SU-DHL-6 (cell line): ENCODE results near the gene DNAJA2.

Experiments
- H2AFZ ChIP-seq: fragments of 200-600 bp; sonication (generic); 2 replicates; pipeline ENCODE4 v1.6.1; 2014; ENCODE audit warnings: low read depth, mild to moderate bottlenecking, moderate library complexity, mixed read lengths, antibody characterized with exemption, low read length; ENCODE audit not compliant: severe bottlenecking
- H3F3A ChIP-seq: fragments of 200-600 bp; shearing (Covaris generic); 2 replicates; pipeline ENCODE4 v1.6.0; 2016; ENCODE audit warnings: antibody characterized with exemption, mild to moderate bottlenecking; ENCODE audit not compliant: insufficient read depth
- H3K27ac ChIP-seq: fragments of 200-600 bp; sonication (generic); 2 replicates; pipeline ENCODE4 v1.5.1; 2016; ENCODE audit warnings: low read depth, mild to moderate bottlenecking, low read length, moderate library complexity, mixed read lengths
- H3K27me3 ChIP-seq: fragments of 200-600 bp; sonication (generic), shearing (Covaris generic); 2 replicates; pipeline ENCODE4 v1.6.0; 2014; ENCODE audit warnings: mild to moderate bottlenecking, low read length
- H3K36me3 ChIP-seq: fragments of 200-600 bp; sonication (generic); 2 replicates; pipeline ENCODE4 v1.6.1; 2014; ENCODE audit warnings: mild to moderate bottlenecking, low read length, mixed read lengths
- H3K4me2 ChIP-seq: fragments of 300-600, 200-600 bp; shearing (Covaris generic), sonication (generic); 2 replicates; pipeline ENCODE4 v1.6.0; 2014; ENCODE audit warnings: low read length, low read depth, mild to moderate bottlenecking; ENCODE audit not compliant: poor library complexity, severe bottlenecking
- H3K4me3 ChIP-seq: fragments of 200-600 bp; sonication (generic); 2 replicates; pipeline ENCODE4 v1.5.1; 2014; ENCODE audit warnings: antibody characterized with exemption, low read length, mild to moderate bottlenecking, mixed read lengths; ENCODE audit not compliant: insufficient read depth, poor library complexity, severe bottlenecking
- H3K79me2 ChIP-seq: fragments of 200-600 bp; sonication (generic); 2 replicates; pipeline ENCODE4 v1.6.1; 2014; ENCODE audit warnings: mild to moderate bottlenecking, low read length, moderate library complexity; ENCODE audit not compliant: insufficient read depth
- H3K9ac ChIP-seq: fragments of 200-600 bp; sonication (generic); 2 replicates; pipeline ENCODE4 v1.7.0; 2014; ENCODE audit warnings: mild to moderate bottlenecking, low read length
- H3K9me2 ChIP-seq: fragments of 200-600 bp; sonication (generic); replicated peaks from 2 replicates; pipeline ENCODE4 v1.6.1; 2014; ENCODE audit warnings: low read length; ENCODE audit not compliant: insufficient read depth
- H3K9me3 ChIP-seq: fragments of 200-600 bp; sonication (generic); 2 replicates; pipeline ENCODE4 v1.6.1; 2014; ENCODE audit warnings: low read length, mixed read lengths; ENCODE audit not compliant: insufficient read depth
- H4K20me1 ChIP-seq: fragments of 200-600 bp; sonication (generic); 2 replicates; pipeline ENCODE4 v1.6.1; 2014; ENCODE audit warnings: low read depth, mild to moderate bottlenecking, antibody characterized with exemption, low read length, moderate library complexity, mixed read lengths
- CTCF ChIP-seq: fragments of 200-600 bp; sonication (generic); IDR thresholded peaks from one replicate; pipeline ENCODE4 v1.5.1; 2017; ENCODE audit warnings: antibody characterized with exemption, mild to moderate bottlenecking, low read length, moderate library complexity; ENCODE audit not compliant: insufficient read depth, poor library complexity, severe bottlenecking
- EZH2phosphoT487 ChIP-seq: fragments of 200-600 bp; sonication (generic), shearing (Covaris generic); conservative IDR thresholded peaks from 2 replicates; pipeline ENCODE4 v1.6.1; 2018; ENCODE audit warnings: mild to moderate bottlenecking, antibody characterized with exemption, low read length, moderate library complexity, mixed read lengths

The DNAJA2 gene

GRCh38 chr16:46914556-46915201, 58.8 kb downstream of the DNAJA2 start:
- H3K79me2 ChIP-seq: no peaks in the 10 kb centered on the region
- H3K9ac ChIP-seq: no peak overlapping the region
- H3K27me3 ChIP-seq: no peaks in the 10 kb centered on the region
- no peak overlapping the region for H3K4me2 ChIP-seq
- H3F3A ChIP-seq: no peaks in the 10 kb centered on the region
- no peaks in the 10 kb centered on the region; the same call in 1 of the 2 replicates for H3K36me3 ChIP-seq
- H3K9me3 ChIP-seq: no peaks in the 10 kb centered on the region
- H4K20me1 ChIP-seq: no peaks in the 10 kb centered on the region
- H3K27ac ChIP-seq: no peak overlapping the region
- no peak overlapping the region for H3K4me3 ChIP-seq
- no peak overlapping the region for H2AFZ ChIP-seq
- no peak for TF ChIP-seq CTCF
- TF ChIP-seq EZH2phosphoT487: no peak
- H3K9me2 ChIP-seq: no peaks in the 10 kb centered on the region

GRCh38 chr16:46911650-46912049, 61.8 kb downstream of the DNAJA2 start:
- H3K4me3 ChIP-seq: no peak overlapping the region
- H3K36me3 ChIP-seq: no peaks in the 10 kb centered on the region; the same call in 1 of the 2 replicates
- no peaks in the 10 kb centered on the region for H3K9me3 ChIP-seq
- no peak overlapping the region for H2AFZ ChIP-seq
- no peaks in the 10 kb centered on the region for H3K79me2 ChIP-seq
- H3F3A ChIP-seq: no peaks in the 10 kb centered on the region
- no peak overlapping the region for H3K4me2 ChIP-seq
- H3K27ac ChIP-seq: no peak overlapping the region
- no peak overlapping the region for H3K9ac ChIP-seq
- H4K20me1 ChIP-seq: no peaks in the 10 kb centered on the region
- H3K27me3 ChIP-seq: no peaks in the 10 kb centered on the region
- TF ChIP-seq EZH2phosphoT487: no peak
- TF ChIP-seq CTCF: no peak
- no peaks in the 10 kb centered on the region for H3K9me2 ChIP-seq

DNA sequence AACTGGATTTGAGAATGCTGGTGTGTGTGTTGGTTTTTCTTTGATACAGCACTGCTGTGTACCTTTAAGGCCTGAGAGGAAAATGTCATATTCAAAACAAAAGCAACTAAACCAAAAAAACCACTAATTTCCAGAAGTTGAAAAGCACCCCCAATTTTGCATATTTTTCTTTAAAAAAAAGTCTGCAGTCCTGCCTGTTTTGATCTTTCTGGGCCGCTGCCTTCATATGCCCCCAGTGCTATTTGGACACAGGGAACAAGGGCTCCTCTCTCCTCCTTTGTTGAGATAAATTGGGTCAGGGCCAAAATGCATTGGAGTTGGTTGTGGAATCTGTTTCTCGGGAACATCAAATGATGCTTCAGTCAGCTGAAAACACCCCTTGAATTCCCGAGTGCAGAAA, 62.4 kb downstream of the DNAJA2 start:
- no peak overlapping the region for H3K4me2 ChIP-seq
- no peaks in the 10 kb centered on the region for H3K79me2 ChIP-seq
- no peaks in the 10 kb centered on the region for H3F3A ChIP-seq
- H3K27ac ChIP-seq: no peak overlapping the region
- no peak overlapping the region for H3K9ac ChIP-seq
- no peaks in the 10 kb centered on the region for H3K27me3 ChIP-seq
- H4K20me1 ChIP-seq: no peaks in the 10 kb centered on the region
- TF ChIP-seq CTCF: no peak
- no peak for TF ChIP-seq EZH2phosphoT487
- H3K4me3 ChIP-seq: no peak overlapping the region
- H3K9me3 ChIP-seq: no peaks in the 10 kb centered on the region
- no peaks in the 10 kb centered on the region for H3K9me2 ChIP-seq
- no peak overlapping the region for H2AFZ ChIP-seq
- no peaks in the 10 kb centered on the region; the same call in 1 of the 2 replicates for H3K36me3 ChIP-seq
